ENCODE results near the gene SLC8A1. TPM values are rescaled to one million over a fixed set of nuclear protein-coding genes. Genes with fewer than 3 reads are reported as not detected.

SLC8A1 gene
- total RNA-seq, 1 donor from 2014 or later = 0.49 TPM

DNA sequence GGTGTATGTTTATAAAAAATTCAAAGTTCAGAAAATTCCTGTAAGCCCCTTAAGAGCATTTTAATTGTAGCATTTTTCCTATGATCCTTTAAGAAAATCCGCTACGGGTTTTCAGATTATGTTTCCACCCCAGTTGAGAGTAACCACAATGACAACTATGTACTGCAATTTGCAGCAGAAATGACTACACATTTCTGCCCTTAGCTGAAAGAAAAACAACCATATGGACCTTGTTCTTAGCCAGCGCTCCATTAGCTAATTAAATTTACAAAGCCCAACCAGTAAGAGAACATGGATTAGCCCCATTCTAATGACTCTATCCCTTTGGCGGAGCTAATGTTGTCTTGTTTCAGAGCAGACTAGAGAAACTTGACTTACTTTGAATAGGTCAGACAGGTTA lies 247.6 kb downstream of the SLC8A1 start:
- intact Hi-C loops (cut with micrococcal nuclease) = no loop called here

DNA sequence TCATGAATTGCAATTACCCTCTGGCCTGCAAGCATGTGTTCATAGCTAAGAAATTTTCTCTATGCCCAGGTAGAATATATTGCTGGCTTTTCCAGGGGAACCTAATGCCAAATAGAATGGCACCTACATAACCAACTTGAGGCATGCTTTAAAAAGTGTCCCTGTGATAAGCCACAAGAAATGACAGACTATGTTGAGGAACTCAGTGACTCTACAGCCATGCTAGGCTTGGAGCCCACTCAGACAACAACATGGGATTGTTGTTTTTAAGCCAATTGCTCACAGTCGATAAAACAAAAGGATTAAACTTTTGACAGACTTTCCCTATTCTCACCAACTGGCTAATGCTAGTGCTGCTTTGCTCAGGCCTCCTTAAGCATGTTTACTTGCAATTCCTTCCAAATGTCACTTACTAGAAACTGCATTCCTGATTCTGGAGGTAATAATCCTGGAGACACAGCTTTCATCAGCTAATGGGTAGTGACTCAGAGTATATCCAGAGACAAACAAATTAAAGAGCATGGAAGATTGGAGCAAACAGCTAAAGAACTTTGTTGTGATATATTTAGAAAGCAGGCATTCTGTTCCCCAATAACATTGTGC lies 249.0 kb downstream of the SLC8A1 start:
- intact Hi-C loops (cut with micrococcal nuclease) = no loop called here

DNA sequence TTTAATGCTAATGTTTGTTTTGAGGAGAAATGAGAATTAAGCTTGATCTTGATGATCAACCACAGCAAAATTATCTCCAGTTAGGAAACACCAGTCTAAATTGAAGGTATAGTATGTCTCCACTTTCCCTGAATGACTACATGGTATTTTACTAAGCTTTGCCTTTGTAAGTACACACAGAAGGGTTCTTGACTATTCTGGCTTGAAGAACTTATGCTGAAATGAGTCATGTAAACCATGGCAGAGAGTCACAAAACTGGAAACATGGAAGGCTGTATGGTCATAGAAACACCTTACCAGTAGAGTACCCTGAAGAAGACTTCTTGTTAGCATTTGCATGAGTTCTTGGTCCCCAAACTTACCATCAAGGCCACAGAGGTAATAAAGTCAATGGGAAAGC lies 250.5 kb downstream of the SLC8A1 start:
- intact Hi-C loops (cut with micrococcal nuclease) = no loop called here

DNA sequence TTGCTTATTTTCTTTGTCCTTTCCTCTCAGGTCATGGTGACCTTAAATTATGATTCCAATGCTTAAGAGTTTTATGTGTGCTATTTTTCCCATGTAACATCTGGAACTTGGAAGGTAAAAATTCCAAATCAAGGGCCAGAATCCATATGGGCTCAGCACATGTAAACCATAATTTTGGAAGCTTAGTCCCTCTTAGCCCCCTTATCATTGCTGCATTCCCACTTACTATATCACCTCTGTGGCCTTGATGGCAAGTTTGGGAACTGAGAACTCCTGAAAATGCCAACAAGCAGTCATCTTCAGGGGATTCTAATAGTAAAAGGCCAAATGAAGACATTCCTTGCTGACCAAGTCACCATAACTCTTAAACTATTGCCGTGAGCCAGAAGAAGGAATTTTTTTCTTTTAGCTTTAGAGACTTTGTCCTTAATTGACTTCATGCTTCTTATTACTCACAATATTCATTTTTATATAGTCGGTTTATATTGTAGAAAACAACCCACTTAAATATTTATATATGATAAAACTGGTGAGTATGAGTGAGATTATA lies 251.4 kb downstream of the SLC8A1 start:
- intact Hi-C loops (cut with micrococcal nuclease) = no loop called here

DNA sequence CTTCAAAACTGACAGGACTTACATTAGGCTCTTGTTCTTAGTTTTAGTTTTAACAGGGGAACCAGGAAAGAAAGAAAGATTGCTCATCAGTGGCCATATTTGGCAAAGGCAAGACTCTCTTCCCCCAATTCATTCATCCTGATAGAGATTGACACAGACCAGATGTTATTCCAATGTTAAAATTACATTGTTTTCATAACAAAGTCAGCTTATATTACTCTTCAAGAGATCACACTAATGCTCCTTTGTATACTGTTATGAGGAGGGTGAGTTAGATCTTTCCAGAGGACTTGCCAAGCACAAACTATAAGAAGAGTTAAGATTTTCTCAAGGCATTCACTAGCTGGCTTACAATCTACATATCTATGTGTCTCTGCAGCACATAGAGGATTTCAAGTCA lies 252.1 kb downstream of the SLC8A1 start:
- intact Hi-C loops (cut with micrococcal nuclease) = no loop called here

DNA sequence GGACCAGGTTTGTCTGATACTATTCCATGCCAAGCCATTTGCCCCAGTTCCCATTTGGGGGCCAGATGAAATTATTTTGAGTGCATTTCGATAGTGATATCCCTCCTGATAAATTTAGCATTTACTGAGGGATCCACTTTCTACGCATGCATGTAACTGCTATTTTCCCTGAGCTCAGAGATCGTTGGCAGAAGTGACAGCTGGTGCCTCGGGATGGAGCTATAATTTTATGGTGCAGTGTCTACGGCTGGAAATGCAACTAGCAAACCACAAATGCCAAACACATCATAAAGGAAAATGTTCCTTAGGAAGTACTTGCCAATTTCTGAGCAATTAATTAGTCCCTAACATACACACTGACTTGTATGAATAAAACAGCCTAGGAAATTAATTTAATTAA lies 254.8 kb downstream of the SLC8A1 start:
- intact Hi-C loops (cut with micrococcal nuclease) = no loop called here

DNA sequence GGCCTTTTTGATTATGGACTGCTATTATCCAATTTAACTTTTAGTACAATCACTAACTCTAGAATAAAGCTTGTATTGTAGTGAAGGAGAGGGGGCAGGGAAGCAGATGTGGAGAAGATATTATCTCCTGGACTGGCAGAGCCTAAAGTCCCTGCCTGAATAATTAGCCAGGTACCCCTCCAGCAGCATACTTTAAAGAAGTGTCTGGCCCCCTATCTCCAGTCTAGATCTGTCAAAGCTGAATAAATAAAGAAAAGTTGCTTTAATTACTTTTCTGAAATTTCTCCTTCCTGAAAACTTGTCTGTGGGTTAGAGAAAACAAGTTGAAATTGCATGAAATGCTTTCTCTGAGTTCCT lies 258.2 kb downstream of the SLC8A1 start:
- intact Hi-C loops (cut with micrococcal nuclease) = no loop called here

DNA sequence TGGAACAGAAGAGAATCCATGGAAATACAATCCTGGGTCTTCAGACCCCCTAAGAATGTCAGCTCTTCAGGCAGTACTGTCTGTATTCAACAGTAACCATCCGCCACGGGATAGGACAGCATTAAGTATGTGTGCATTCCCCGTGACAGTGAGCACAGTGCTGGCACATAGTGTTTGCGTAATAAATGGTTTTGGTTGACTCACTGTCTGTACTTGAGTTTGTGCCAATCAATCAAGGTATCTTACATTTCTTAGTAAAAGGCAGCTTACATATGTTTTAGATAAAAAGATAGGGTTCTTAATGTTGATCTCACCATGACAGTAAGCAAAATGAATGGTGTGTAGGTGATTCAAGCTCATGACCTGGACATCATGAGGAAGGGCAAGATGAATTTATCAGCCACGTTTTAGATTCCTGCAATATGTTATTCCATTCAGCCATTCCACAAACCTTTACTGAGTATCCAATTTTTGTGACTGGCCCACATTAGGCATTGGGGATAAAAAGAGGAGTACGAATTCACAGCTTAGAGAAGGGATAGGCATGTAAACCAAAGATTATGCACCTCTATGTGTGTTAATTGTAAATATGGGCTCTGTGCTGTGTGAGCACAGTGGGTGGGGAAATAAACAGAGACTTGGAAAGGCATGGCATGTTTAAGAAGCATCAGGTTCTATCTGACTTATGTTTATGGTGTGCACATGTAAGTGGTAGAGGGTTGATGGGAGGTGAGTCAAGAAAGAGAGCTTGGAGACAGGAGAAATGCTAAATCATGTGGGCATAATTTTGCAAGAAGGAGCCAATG lies 258.8 kb downstream of the SLC8A1 start:
- intact Hi-C loops (cut with micrococcal nuclease) = no loop called here

DNA sequence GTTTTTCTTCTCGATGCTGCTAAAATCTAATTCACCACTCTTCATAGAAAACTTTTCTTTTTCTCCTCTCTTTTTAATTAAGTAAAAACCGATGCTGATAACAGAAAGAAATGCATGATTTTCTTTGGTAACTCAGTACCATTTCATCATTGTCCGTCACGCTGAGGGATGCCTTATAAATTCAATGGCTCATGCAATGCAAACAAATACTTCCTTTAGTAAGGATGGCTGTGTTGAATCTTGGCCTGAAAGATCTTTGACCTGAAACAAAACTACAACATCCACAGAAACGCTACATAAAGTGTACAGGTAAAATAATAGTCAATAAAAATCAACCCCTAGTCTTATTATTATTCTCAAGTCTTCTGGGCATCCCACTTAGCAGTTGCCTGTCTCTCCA lies 261.4 kb downstream of the SLC8A1 start:
- intact Hi-C loops (cut with micrococcal nuclease) = no loop called here

DNA sequence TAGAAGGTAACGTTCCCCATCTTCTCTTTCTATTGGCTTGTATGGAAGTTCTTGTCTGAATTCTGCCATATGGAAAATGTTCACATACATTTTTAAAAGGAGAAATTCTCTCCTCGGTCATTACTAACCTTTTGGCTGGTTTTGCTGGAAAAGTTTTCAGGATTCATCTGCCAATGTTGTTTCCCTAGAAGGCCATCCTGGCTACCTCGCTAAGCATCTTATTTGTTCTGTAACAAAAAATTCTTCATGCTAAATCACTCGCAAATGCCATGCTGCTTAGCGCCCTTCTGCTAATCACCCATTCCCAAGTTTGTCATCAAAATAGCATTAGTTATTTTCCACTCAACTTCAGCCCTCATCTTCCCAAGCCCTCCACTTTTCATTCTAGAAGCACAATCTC lies 262.0 kb downstream of the SLC8A1 start:
- intact Hi-C loops (cut with micrococcal nuclease) = no loop called here

DNA sequence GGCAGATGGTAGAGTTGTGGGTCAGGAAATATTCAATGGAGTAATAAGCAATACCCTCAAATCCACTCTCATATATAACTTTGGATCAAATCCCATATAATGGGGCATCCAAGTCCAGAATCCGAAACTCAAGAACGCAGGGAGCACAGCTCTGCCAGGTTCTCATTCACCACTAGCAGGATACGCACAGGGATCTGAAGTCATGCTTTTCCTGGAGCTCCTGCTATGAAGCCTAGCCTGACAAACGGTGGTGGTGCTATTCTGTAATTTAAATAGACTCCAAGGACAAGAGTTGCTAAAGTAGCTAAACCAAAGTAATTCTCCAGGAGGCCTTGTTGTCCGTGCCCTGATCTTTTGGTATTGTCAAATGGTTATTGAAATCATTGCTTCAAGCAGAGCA lies 264.8 kb downstream of the SLC8A1 start:
- intact Hi-C loops (cut with micrococcal nuclease) = no loop called here

DNA sequence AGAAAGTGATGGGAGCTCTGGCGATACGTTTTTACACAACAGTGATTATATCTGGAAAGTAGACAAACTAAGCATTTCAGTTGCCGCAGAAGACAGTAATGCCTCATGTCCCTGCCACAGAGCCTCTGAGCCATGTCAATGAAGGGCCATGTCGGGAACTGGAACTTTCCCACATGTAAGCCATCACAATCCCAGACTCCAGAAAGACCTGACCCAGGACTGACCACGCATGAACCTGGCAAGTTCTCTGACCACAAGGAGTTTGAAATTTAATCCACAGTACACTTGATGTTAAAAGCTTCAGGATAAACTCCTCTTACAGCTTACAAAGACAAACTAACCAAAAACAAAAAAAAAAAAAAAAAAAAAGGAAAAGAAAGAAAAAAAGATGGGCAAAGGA lies 267.3 kb downstream of the SLC8A1 start:
- intact Hi-C loops (cut with micrococcal nuclease) = no loop called here

DNA sequence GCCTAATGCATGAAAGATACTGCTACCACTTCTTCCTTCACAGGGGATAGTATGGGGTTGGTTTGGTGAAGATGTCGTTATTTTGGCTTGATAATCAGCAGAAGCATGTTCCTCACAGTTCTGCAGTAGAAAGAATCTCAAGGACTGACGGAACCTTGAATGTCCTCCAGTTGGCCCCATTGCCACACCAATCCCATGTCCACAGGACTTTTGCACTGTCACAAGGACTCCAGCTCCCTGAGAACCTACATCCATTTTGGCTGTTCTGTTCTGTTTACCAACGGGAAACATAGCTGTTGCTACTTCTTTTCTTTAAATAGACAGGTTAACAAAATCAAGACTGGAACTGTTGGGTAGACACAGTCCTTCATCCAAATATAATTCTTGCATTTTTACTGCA lies 270.0 kb downstream of the SLC8A1 start:
- intact Hi-C loops (cut with micrococcal nuclease) = no loop called here

DNA sequence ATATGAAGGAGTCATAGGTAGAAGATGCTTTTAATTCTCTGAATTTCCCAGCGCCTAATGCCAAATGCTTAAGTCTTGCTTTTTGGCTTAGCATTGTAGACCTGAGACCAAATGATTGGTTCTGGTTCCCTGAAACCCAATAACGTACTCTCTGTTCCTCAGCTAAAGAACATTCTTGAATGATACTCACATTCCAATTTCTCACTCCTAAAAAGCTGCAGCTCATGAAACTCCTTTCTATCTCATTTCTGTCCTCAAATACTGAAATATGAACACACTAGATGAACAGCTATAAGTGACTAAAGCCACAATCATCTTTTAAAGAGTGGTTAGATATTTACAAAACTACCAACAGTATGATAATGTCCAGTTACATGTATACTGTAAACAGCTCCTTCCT lies 272.1 kb downstream of the SLC8A1 start:
- intact Hi-C loops (cut with micrococcal nuclease) = no loop called here

DNA sequence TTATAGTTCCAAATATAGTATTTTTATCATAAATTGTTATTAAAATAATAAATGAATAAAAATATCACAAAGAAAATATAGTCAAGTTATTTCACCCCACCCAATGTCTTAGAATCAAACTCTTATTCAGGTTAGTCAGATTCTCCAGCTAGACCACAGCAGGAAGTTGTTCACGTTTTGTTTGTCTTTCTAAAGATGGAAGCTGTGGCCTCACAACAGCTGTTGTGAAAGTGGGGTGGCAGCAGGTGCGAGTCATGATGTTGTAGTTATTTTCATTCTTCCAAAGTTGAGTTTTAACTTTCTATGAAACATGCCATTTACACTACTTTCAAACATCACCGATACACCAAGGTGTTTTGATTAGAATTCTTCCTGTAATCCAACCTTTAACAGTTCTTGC lies 272.9 kb downstream of the SLC8A1 start:
- intact Hi-C loops (cut with micrococcal nuclease) = no loop called here

DNA sequence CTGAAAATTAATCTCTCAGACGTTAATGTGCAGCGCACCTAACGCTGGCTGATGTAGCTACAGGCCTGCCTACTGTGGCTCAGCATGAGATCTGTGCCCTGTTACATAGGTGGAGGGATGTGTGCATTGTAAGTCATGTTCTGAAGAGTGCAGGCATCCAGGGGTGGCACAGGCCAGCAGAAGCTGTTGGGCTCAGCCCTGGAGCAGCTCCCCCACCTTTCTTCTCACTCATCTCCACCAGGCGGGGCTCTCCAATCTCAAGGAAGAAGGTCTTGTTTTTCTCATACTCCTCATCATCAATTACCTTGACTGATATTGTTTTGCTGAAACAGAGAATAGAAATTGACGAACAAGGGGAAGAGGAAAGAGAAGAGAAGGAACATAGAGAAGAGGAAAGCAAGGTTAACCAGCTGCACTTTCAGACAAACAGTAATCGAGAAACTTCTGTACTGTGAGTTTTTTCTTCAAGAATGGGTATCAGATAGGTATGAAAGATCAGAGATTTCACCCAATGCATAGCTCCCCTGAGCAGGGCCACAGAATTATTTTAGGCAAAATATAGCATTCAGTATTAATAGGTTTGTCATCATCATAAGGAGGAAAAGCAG lies 273.6 kb downstream of the SLC8A1 start:
- intact Hi-C loops (cut with micrococcal nuclease) = no loop called here

DNA sequence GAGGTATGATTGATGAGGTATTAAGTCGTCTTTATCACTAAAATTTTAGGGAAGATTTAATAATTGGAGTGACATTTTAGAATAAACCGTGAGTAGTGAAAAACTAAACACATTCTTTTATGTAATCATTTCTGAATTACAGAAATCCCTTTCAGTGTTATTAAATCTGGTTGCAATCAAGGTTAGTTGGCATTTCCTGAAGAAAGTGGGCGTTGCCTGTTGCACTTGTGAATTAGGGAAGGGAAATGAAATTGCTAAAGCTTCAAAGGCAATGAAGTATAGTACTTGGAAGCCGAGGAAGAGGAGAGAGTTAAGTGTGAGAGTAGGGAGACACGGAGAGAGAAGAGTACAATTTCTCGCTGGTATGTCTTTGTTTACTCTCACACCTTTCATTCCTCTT lies 274.5 kb downstream of the SLC8A1 start:
- intact Hi-C loops (cut with micrococcal nuclease) = no loop called here

DNA sequence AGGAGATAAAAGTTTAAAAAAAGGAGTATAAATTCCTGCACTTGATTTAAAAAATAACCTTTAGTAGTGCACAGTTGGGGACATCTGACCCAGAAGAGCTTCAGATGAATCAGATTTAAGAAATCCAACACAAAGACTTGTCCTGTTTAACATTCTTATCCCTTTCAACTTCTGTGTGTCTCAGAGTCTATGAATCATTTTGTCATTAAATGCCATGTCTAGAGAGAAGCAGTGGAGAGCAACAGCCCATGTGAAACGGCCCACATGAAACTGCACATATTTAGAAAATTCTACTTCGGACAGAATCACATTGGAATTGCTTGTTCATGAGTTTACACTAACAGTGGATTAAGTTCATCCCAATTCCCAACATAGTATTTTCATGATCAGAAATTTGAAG lies 278.6 kb downstream of the SLC8A1 start:
- intact Hi-C loops (cut with micrococcal nuclease) = no loop called here

DNA sequence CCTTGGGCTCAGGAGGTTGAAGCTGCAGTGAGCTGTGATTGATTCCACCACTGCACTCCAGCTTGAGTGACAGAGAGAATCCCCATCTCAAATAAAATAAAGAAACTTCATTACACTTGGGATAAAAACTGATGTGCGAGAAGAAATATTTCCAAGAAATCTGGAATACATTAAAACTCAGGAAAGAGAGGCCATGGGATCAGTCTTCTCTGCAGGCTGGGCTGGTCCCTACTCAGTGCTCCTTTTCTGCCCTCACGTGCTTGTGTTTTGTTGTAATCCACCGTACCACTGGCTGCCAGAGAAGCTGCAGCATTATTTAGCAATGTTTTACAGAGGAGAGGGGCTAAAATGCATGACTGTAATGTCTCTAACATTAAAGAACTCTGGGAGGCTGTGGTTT lies 282.0 kb downstream of the SLC8A1 start:
- intact Hi-C loops (cut with micrococcal nuclease) = no loop called here

DNA sequence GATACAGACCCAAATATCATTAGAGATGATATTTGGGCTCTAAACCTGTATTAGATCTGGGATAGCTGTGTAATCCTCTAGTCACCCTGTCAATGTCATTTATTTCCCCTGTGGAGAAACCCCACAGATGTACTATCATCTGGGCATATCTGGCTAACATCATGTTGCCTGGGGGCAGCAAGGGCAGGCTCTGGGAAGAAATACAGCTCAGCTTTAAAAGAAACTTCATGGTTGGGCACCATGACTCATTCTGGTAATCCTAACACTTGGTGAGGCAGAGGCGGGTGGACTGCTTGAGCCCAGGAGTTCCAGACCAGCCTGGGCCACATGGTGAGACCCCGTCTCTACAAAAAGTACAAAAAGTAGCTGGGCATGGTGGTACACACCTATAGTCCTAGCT lies 282.5 kb downstream of the SLC8A1 start:
- intact Hi-C loops (cut with micrococcal nuclease) = no loop called here

DNA sequence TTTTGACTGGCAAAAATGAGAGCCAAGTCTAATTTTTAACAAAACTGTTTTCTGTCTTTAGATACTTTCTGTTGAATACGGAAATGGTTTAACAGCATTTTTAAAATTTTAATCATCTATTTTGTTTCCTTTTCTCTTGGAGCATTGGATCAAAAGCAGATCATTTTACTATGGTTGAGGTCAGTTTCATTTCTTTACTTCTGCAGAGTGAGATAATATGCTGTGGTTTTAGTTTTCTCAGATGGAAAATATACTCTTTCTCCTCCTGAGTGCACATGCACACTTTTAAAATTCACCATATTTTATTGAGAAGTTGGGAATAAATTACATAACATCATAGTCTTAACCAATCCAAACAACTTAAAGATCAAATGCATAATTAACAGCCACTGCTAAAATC lies 283.3 kb downstream of the SLC8A1 start:
- intact Hi-C loops (cut with micrococcal nuclease) = no loop called here

DNA sequence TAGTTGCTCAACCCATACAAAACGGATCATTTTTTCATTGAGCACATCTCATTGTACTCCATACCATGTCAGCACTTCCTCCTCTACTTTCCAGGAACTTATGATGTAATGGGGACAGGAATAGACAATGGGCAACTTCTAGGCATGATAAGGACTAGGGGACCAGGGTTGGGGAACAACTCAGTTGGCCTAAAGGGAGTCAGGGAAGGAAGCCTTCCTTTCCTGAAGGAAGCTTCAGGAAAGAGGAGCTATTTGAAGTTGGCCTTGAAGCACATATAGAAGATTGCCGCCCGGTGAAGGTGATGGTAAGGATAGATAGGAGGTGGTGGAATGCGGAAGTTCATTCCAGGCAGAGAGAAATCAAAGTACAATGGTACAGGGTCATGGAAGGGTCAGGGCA lies 283.9 kb downstream of the SLC8A1 start:
- intact Hi-C loops (cut with micrococcal nuclease) = no loop called here

DNA sequence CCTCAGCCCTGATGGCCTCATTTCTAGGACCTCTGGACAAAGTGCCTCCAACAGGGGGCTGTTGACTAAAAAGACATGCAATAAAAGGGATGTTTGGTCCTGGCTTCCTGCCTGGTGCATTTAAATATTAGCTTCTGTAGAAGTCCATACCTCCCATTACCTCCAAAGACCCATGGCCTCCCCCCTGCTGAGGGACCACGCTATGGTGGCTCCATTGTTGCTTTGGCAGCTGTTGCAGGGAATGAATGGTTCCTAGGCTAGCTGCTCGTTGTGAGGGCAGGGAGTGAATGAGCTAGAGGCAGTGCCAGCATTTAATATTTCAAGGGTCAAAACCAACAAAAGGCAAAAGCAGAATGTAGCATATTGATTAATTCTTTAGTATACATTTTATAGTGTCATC lies 285.9 kb downstream of the SLC8A1 start:
- intact Hi-C loops (cut with micrococcal nuclease) = no loop called here

Measured in T-helper 1 cell treated with Interleukin-12 subunit alpha and Interleukin-12 subunit beta and Interleukin-4 antibody, amounts not matched to agents 30 ng/mL and 1 ng/mL, for 36 hours (primary cell).